ENCODE measurements around the gene TMEM209.

The TMEM209 gene

DNA sequence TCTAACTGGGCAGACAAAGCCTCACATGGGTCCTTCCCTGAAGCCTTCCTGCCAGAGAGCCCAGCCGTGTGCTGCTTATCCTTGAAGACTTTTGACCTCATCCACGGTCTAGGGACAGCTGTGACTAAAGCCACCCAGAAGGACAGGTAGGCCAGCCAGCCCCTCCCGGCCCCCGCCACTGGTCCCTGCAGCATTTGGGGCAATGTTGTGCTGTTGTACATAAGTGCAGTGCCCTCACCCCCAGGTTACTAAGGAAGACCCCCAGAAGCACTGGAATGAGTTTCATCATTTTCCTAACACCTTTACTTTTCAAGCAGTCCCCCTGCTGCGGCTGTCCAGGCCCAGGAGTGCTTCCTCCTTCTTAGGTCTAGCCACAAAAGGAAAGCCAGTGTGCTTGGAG is 43.0 kb downstream of the TMEM209 start:
- Mint-ChIP-seq H3K4me3 (no peak overlapping the region), H3K36me3 (ENCODE audit: low read depth) (peaks cover 64% of the 10 kb centered on the region), H3K4me1 (ENCODE audit: low read depth) (no peaks in the 10 kb centered on the region), H3K27me3 (ENCODE audit: low read depth) (no peaks in the 10 kb centered on the region), H3K27ac (no peak overlapping the region), H3K9me3 (no peaks in the 10 kb centered on the region)
- DNase-seq (ENCODE audit: low spot score) = no peak

DNA sequence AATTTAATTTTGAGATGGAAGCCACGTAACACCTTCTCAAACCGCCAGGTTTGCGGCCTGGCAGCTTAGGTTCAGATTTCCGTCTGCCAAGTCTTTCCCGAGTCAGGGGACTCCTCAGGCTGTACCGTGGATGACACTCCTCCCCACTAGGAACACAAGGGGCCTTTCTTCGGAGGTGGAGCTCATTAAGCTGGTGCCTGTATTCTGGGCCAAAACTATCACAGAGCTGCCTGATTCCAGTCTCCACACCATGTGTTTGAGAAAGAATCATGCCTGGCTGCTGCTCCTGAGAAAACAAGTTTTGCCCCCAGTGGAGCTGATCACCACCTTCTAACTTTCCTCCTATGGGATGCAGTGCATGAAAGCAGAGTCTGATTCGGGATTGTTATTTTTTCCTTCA is 44.8 kb downstream of the TMEM209 start:
- no peaks in the 10 kb centered on the region for H3K4me1 Mint-ChIP-seq (ENCODE audit: low read depth)
- no peaks in the 10 kb centered on the region for H3K9me3 Mint-ChIP-seq
- H3K27me3 Mint-ChIP-seq (ENCODE audit: low read depth) = no peaks in the 10 kb centered on the region
- DNase-seq (ENCODE audit: low spot score) = no peak
- H3K36me3 Mint-ChIP-seq (ENCODE audit: low read depth) = peaks cover 60% of the 10 kb centered on the region
- no peak overlapping the region for H3K27ac Mint-ChIP-seq
- no peak overlapping the region for H3K4me3 Mint-ChIP-seq

DNA sequence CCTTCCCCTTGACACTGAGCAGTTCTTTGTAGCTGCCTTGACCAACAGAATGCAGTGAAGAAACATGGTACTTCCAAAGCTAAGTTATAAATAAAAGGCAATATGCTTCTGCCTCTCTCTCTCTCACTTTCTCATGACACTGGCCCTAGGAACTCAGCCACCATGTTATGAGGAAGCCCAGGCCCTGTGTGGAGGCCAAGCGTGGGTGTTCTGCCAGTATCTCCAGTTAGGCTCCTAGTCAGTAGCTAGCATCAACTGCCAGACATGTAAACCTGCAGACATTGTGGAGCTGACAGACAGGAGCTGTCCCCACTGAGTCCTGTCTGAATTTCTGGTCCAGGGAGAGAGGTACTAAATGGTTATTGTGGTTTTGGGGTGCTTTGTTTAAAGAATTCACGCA is 45.2 kb downstream of the TMEM209 start:
- H3K27ac Mint-ChIP-seq = no peak overlapping the region
- no peaks in the 10 kb centered on the region for H3K27me3 Mint-ChIP-seq (ENCODE audit: low read depth)
- peaks cover 59% of the 10 kb centered on the region for H3K36me3 Mint-ChIP-seq (ENCODE audit: low read depth)
- H3K9me3 Mint-ChIP-seq = no peaks in the 10 kb centered on the region
- no peak overlapping the region for H3K4me3 Mint-ChIP-seq
- no peak for DNase-seq (ENCODE audit: low spot score)
- no peaks in the 10 kb centered on the region for H3K4me1 Mint-ChIP-seq (ENCODE audit: low read depth)

- DNase-seq (ENCODE audit: low spot score) = no peak
- Mint-ChIP-seq H3K4me1 (ENCODE audit: low read depth) (no peaks in the 10 kb centered on the region), H3K27me3 (ENCODE audit: low read depth) (no peaks in the 10 kb centered on the region), H3K4me3 (no peak overlapping the region), H3K9me3 (no peaks in the 10 kb centered on the region), H3K36me3 (ENCODE audit: low read depth) (peaks cover 47% of the 10 kb centered on the region), H3K27ac (no peak overlapping the region)
Observed at GRCh38 chr7:130157700-130158099, 47.5 kb downstream of the TMEM209 start.

- H3K4me1 Mint-ChIP-seq (ENCODE audit: low read depth) = no peaks in the 10 kb centered on the region
- no peaks in the 10 kb centered on the region for H3K9me3 Mint-ChIP-seq
- no peak for DNase-seq (ENCODE audit: low spot score)
- no peak overlapping the region for H3K27ac Mint-ChIP-seq
- H3K27me3 Mint-ChIP-seq (ENCODE audit: low read depth) = no peaks in the 10 kb centered on the region
- peaks cover 35% of the 10 kb centered on the region for H3K36me3 Mint-ChIP-seq (ENCODE audit: low read depth)
- no peak overlapping the region for H3K4me3 Mint-ChIP-seq
Observed at GRCh38 chr7:130156140-130156539, 49.1 kb downstream of the TMEM209 start.

GRCh38 chr7:130154501-130155317 is 50.5 kb downstream of the TMEM209 start:
- H3K9me3 Mint-ChIP-seq = no peaks in the 10 kb centered on the region
- H3K36me3 Mint-ChIP-seq (ENCODE audit: low read depth) = peaks cover 24% of the 10 kb centered on the region
- no peaks in the 10 kb centered on the region for H3K4me1 Mint-ChIP-seq (ENCODE audit: low read depth)
- DNase-seq (ENCODE audit: low spot score) = no peak
- H3K27ac Mint-ChIP-seq = no peak overlapping the region
- H3K4me3 Mint-ChIP-seq = no peak overlapping the region
- H3K27me3 Mint-ChIP-seq (ENCODE audit: low read depth) = peaks cover 2% of the 10 kb centered on the region

DNA sequence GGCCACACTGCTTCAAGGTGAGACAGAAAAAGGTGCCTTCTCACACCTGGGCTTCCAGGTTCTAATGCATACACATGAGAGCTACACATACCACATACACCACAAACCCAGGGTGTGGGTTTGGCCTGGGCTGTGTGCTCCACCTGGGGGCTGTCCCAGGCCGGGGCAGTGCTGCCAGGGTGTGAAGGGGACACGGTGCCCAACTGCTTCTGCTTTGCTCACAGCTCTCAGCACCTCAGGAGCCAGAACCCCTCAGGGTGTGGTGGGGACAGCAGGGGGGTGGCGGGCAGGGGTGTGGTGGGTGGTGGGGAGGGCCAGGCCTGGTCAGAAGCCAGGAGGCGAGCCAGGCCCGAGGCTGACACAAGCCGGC is 51.1 kb downstream of the TMEM209 start:
- no peak for DNase-seq (ENCODE audit: low spot score)
- Mint-ChIP-seq H3K27ac (no peak overlapping the region), H3K4me3 (no peak overlapping the region), H3K9me3 (no peaks in the 10 kb centered on the region), H3K27me3 (ENCODE audit: low read depth) (peaks cover 2% of the 10 kb centered on the region), H3K36me3 (ENCODE audit: low read depth) (peaks cover 18% of the 10 kb centered on the region), H3K4me1 (ENCODE audit: low read depth) (no peaks in the 10 kb centered on the region)

GRCh38 chr7:130153211-130153908 is 51.8 kb downstream of the TMEM209 start:
- Mint-ChIP-seq H3K27me3 (ENCODE audit: low read depth) (peaks cover 3% of the 10 kb centered on the region), H3K4me3 (no peak overlapping the region), H3K36me3 (ENCODE audit: low read depth) (peaks cover 13% of the 10 kb centered on the region), H3K4me1 (ENCODE audit: low read depth) (no peaks in the 10 kb centered on the region), H3K9me3 (no peaks in the 10 kb centered on the region), H3K27ac (no peak overlapping the region)
- DNase-seq (ENCODE audit: low spot score) = no peak

- Mint-ChIP-seq H3K36me3 (ENCODE audit: low read depth) (peaks cover 6% of the 10 kb centered on the region), H3K27me3 (ENCODE audit: low read depth) (peaks cover 5% of the 10 kb centered on the region), H3K9me3 (no peaks in the 10 kb centered on the region), H3K4me3 (no peak overlapping the region), H3K4me1 (ENCODE audit: low read depth) (no peaks in the 10 kb centered on the region), H3K27ac (no peak overlapping the region)
- no peak for DNase-seq (ENCODE audit: low spot score)
Observed at GRCh38 chr7:130152493-130153210, 52.6 kb downstream of the TMEM209 start.

DNA sequence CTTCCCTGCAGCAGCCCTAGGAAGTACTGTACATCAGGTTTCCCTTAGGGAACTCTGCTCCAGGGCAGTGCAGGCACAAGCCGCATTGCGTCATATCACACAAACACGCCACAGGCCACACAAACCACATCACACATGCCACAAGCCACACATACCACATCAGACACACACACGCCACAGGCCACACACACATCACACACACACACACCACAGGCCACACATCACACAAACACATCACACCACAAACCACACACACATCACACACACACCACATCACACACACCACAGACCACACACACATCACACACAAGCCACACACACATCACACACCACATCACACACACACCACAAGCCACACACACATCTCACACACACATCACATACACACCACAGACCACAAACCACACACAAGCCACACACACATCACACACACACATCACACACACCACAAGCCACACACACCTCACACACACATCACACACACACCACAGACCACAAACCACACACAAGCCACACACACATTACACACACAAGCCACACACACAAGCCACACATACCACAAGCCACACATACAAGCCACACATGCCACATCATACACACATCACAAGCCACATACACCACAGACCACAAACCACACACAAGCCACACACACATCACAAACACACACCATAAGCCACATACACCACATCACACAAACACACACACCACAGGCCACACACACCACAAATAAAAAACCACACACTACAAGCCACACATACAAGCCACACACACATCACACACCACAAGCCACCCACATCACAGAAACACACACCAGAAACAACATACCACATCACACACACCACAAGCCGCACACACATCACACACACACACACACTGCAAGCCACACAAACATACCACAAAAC is 53.4 kb downstream of the TMEM209 start:
- Mint-ChIP-seq H3K36me3 (ENCODE audit: low read depth) (peaks cover under 1% of the 10 kb centered on the region), H3K9me3 (no peaks in the 10 kb centered on the region), H3K4me3 (no peak overlapping the region), H3K27me3 (ENCODE audit: low read depth) (peaks cover 5% of the 10 kb centered on the region), H3K4me1 (ENCODE audit: low read depth) (no peaks in the 10 kb centered on the region), H3K27ac (no peak overlapping the region)
- DNase-seq (ENCODE audit: low spot score) = no peak

DNA sequence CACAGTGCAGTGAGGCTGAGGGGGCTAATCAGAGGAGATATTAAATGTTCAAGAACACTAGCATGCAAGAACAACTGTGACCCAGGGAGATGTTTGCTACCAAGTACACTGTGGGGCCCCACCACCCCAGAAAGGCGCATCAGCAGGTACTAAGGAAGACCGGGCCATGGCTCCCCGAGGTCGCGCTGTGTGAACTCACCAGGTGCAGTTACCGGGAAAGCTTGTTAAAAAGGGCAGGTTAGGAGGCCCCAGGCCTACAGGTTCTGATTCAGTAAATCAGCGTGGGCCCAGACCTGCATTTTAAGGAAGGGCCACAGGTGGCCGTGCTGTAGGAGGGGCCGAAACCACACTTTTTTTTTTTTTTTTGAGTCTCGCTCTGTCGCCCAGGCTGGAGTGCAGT is 54.6 kb downstream of the TMEM209 start:
- Mint-ChIP-seq H3K27me3 (ENCODE audit: low read depth) (peaks cover 5% of the 10 kb centered on the region), H3K9me3 (no peaks in the 10 kb centered on the region), H3K36me3 (ENCODE audit: low read depth) (no peaks in the 10 kb centered on the region), H3K4me1 (ENCODE audit: low read depth) (no peaks in the 10 kb centered on the region), H3K27ac (no peak overlapping the region), H3K4me3 (no peak overlapping the region)
- DNase-seq (ENCODE audit: low spot score) = no peak

DNA sequence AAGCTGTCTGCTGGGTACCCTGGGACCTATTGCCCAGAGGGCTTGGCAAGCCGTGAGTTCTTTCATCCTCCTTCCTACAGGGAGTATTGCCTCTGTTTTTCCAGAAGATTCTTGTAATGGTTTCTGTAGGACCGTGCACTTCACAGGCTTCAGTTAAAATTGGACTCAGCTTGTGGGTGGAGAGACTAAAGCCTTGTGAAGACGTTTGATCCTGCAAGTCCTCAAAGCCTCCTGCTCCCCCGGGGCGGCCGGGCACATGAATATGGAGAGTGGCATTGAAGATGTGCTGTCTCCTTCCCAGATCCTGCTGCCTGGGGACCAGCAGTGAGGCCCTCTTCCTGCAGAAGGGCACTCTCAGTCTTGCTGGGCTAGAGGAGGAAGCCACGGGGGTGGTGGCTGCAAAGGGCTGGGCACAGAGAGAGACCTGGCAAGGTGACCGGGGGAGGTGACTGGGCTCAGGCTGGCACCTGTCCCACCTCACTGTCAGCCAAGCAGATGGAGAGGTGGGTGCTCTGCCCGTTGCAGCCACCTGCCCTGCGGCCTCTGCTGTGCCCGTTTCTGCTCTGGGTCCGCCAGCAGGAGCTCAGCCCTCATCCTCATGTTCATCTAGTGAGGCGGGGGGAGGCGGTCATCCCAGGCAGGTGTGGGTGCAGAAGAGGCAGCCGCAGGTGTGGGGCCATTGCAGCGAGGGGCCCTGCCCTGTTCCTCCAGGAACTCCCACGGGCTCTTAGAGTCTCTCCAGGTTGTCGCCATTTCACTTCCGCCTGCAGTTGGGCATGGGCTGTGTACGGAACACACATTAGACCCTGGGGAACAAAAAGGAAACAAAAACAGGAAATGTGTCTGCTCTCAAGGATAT is 55.7 kb downstream of the TMEM209 start:
- Mint-ChIP-seq H3K4me3 (no peak overlapping the region), H3K27ac (no peak overlapping the region), H3K4me1 (ENCODE audit: low read depth) (no peaks in the 10 kb centered on the region), H3K9me3 (no peaks in the 10 kb centered on the region), H3K36me3 (ENCODE audit: low read depth) (no peaks in the 10 kb centered on the region), H3K27me3 (ENCODE audit: low read depth) (peaks cover 5% of the 10 kb centered on the region)
- DNase-seq (ENCODE audit: low spot score) = no peak

DNA sequence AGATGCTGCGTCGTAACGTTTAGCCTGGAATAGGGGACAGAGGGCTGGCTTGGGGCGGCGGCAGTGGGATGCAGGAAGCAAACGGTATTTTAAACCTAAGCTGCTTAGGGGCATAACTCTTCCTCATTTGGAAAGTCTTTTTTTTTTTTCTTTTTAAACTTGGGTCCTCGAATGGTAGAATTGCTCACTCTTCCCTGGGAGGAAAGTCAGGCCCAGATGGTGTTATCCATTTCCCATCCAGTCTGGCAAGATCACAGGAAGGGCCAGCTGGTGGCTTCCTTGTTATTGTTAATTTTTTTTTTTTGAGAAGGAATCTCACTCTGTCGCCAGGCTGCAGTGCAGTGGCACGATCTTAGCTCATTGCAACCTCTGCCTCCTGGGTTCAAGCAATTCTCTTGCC is 56.6 kb downstream of the TMEM209 start:
- DNase-seq (ENCODE audit: low spot score) = no peak
- Mint-ChIP-seq H3K27me3 (ENCODE audit: low read depth) (peaks cover 5% of the 10 kb centered on the region), H3K4me1 (ENCODE audit: low read depth) (no peaks in the 10 kb centered on the region), H3K9me3 (no peaks in the 10 kb centered on the region), H3K27ac (no peak overlapping the region), H3K4me3 (no peak overlapping the region), H3K36me3 (ENCODE audit: low read depth) (no peaks in the 10 kb centered on the region)

Measured in T-helper 2 cell treated with Interferon-gamma antibody and Interleukin-4, amounts not matched to agents 5 μg/mL and 100 μg/mL, for 36 hours (primary cell).